HCT116 (cell line): ENCODE measurements around the gene DNAJB13. TPM values are rescaled to one million over a fixed set of nuclear protein-coding genes. Genes with fewer than 3 reads are reported as not detected.
A peak's percentile ranks its signal among the peaks of the same experiment; 100 is the strongest.

ENCODE experiments used
- ATAC-seq: fragments of 200-7000 bp; cut with Tn5 transposase; 2 replicates; pipeline ENCODE4 v1.9.1; 2020; ENCODE audit warnings: mild to moderate bottlenecking, moderate library complexity
- BruUV-seq: library from RNA; stranded (reverse); fragments of 400-500 nt; replicated peaks from 2 replicates; lab custom pipeline; 2021; lab: Mats Ljungman, UMichigan
- CTCF ChIA-PET: fragments of 300-600 bp; sonication (Branson Sonifier 250); formaldehyde crosslinking; loops from one replicate; lab custom pipeline; 2021; ENCODE audit warnings: antibody characterized with exemption; lab: Charles Lee
- POLR2A ChIA-PET: fragments of 300-600, 350-600 bp; sonication (Branson Sonifier 250); formaldehyde crosslinking; loops from one replicate; lab custom pipeline; 2021; ENCODE audit warnings: antibody characterized with exemption; lab: Charles Lee
- RAD21 ChIA-PET, 2 experiments: fragments of 300-600 bp; sonication (Branson Sonifier 250); formaldehyde crosslinking; loops; one replicate each; lab custom pipeline; 2023; ENCODE audit warnings: low total read pairs in 2 of 2; ENCODE audit not compliant: uncharacterized antibody in 2 of 2, unreplicated experiment in 2 of 2, low non-redundant PET in 1 of 2; lab: Charles Lee
- DNase-seq: peaks from one replicate; pipeline ENCODE4 v3.0.0-alpha.2; 2010; ENCODE audit warnings: low read depth, low spot score
- H2AFZ ChIP-seq: fragments of 200-600 bp; shearing (Covaris generic), sonication (generic); 2 replicates; pipeline ENCODE4 v1.6.1; 2017; ENCODE audit warnings: low read depth, mixed run types, mixed read lengths, antibody characterized with exemption, low read length; ENCODE audit not compliant: poor library complexity, severe bottlenecking
- H3K27ac ChIP-seq: 2 replicates; pipeline ENCODE4 v1.5.1; 2012; ENCODE audit warnings: low read depth, low read length
- H3K27me3 ChIP-seq: fragments of 200-600 bp; sonication (generic); 2 replicates; pipeline ENCODE4 v1.6.1; 2016; ENCODE audit warnings: mixed run types, low read length, mixed read lengths; ENCODE audit not compliant: insufficient read depth
- H3K36me3 ChIP-seq, 2 experiments: fragments of 200-500 bp in 1 of 2; fragments of 200-600 bp in 1 of 2; sonication (Bioruptor generic) in 1 of 2; sonication (generic) in 1 of 2; 2 replicates each; pipeline versions ENCODE4 v1.5.1 to v1.6.1; 2014 to 2016; ENCODE audit warnings: low read length in 2 of 2, inconsistent platforms in 1 of 2, mixed read lengths in 1 of 2, mixed run types in 1 of 2; ENCODE audit not compliant: insufficient read depth in 2 of 2, control insufficient read depth in 1 of 2
- H3K4me1 ChIP-seq, 2 experiments: fragments of 200-600 bp in 1 of 2; sonication (generic) in 1 of 2; 2 replicates each; pipeline versions ENCODE4 v1.5.1 to v1.6.1; 2012 to 2017; ENCODE audit warnings: low read length in 2 of 2, inconsistent platforms in 1 of 2, mild to moderate bottlenecking in 1 of 2, mixed read lengths in 1 of 2, mixed run types in 1 of 2, moderate library complexity in 1 of 2; ENCODE audit not compliant: insufficient read depth in 2 of 2, control insufficient read depth in 1 of 2
- H3K4me2 ChIP-seq: fragments of 200-600 bp; sonication (generic); 2 replicates; pipeline ENCODE4 v1.6.1; 2017; ENCODE audit warnings: mixed run types, low read length, mixed read lengths
- H3K4me3 ChIP-seq, 2 experiments: fragments of 200-600 bp in 1 of 2; sonication (generic) in 1 of 2; replicated peaks in 1 of 2; 2 replicates each; pipeline ENCODE4 v1.5.1; 2011 to 2016; ENCODE audit warnings: low read length in 2 of 2, control low read depth in 1 of 2, low read depth in 1 of 2, mild to moderate bottlenecking in 1 of 2, mixed read lengths in 1 of 2, mixed run types in 1 of 2
- H3K79me2 ChIP-seq: fragments of 200-600 bp; sonication (generic); 2 replicates; pipeline ENCODE4 v1.6.1; 2017; ENCODE audit warnings: mild to moderate bottlenecking, mixed run types, low read length, moderate library complexity, mixed read lengths; ENCODE audit not compliant: insufficient read depth
- H3K9ac ChIP-seq: fragments of 200-600 bp; sonication (generic); 2 replicates; pipeline ENCODE4 v1.6.1; 2016; ENCODE audit warnings: low read length, mixed read lengths
- H3K9me2 ChIP-seq: fragments of 200-600 bp; sonication (generic), shearing (Covaris generic); 2 replicates; pipeline ENCODE4 v1.6.1; 2017; ENCODE audit warnings: mixed run types, mild to moderate bottlenecking, moderate library complexity; ENCODE audit not compliant: insufficient read depth
- H3K9me3 ChIP-seq, 2 experiments: fragments of 200-500 bp in 1 of 2; fragments of 200-600 bp in 1 of 2; sonication (Bioruptor generic) in 1 of 2; sonication (generic) in 1 of 2; 2 replicates each; pipeline ENCODE4 v1.6.1; 2014 to 2017; ENCODE audit warnings: low read length in 2 of 2, mixed read lengths in 2 of 2, inconsistent platforms in 1 of 2, low read depth in 1 of 2, mild to moderate bottlenecking in 1 of 2, mixed run types in 1 of 2, moderate library complexity in 1 of 2; ENCODE audit not compliant: control insufficient read depth in 1 of 2, insufficient read depth in 1 of 2
- H4K20me1 ChIP-seq: fragments of 200-600 bp; sonication (generic), shearing (Covaris generic); 2 replicates; pipeline ENCODE4 v1.6.1; 2017; ENCODE audit warnings: mixed run types, mild to moderate bottlenecking, moderate library complexity; ENCODE audit not compliant: insufficient read depth
- CTCF ChIP-seq, 3 experiments: fragments of 200-600 bp in 1 of 3; sonication (generic) in 1 of 3; IDR thresholded peaks in 2 of 3; conservative IDR thresholded peaks in 1 of 3; 2 replicates each; pipeline ENCODE4 v1.5.1; 2012 to 2017; ENCODE audit warnings: low read depth in 2 of 3, low read length in 2 of 3, antibody characterized with exemption in 1 of 3, borderline replicate concordance in 1 of 3, control low read depth in 1 of 3, mild to moderate bottlenecking in 1 of 3, mixed read lengths in 1 of 3, mixed run types in 1 of 3, moderate library complexity in 1 of 3; ENCODE audit not compliant: insufficient read depth in 1 of 3
- EGR1 ChIP-seq: IDR thresholded peaks from 2 replicates; pipeline ENCODE4 v1.6.1; 2012; ENCODE audit warnings: low read depth
- EZH2phosphoT487 ChIP-seq: fragments of 200-600 bp; IDR thresholded peaks from 2 replicates; pipeline ENCODE4 v1.6.1; 2018; ENCODE audit warnings: antibody characterized with exemption, borderline replicate concordance
- JUND ChIP-seq: IDR thresholded peaks from 2 replicates; pipeline ENCODE4 v1.6.1; 2012
- POLR2A ChIP-seq: IDR thresholded peaks from 2 replicates; pipeline ENCODE4 v1.7.0; 2011; ENCODE audit warnings: borderline replicate concordance; ENCODE audit not compliant: insufficient read depth, insufficient read length; ENCODE audit errors: extremely low read depth
- POLR2AphosphoS5 ChIP-seq: IDR thresholded peaks from 2 replicates; pipeline ENCODE4 v1.6.1; 2011; ENCODE audit warnings: mild to moderate bottlenecking, low read depth, low read length, moderate library complexity
- SIN3A ChIP-seq: IDR thresholded peaks from 2 replicates; pipeline ENCODE4 v1.6.1; 2012; ENCODE audit warnings: low read depth
- YY1 ChIP-seq: IDR thresholded peaks from 2 replicates; pipeline ENCODE4 v1.6.1; 2011; ENCODE audit warnings: low read length, low read depth, moderate library complexity, mild to moderate bottlenecking; ENCODE audit not compliant: insufficient replicate concordance; ENCODE audit errors: extremely low read depth
- intact Hi-C: fragments of 100-400 bp; cut with micrococcal nuclease; formaldehyde crosslinking; loops from 2 replicates; pipeline ENCODE4 v1.10.0; 2022
- total RNA-seq: library from RNA; stranded (reverse); gene quantifications from one replicate; pipeline ENCODE4 v1.2.1, GENCODE V29; 2021; ENCODE audit not compliant: unreplicated experiment

The DNAJB13 gene
- total RNA-seq, 1 experiment from 2014 or later, result 0.22 TPM

GRCh38 chr11:73980001-73980961 lies 29.5 kb downstream of the DNAJB13 start:
- H3K4me3 ChIP-seq, result no peak overlapping the region
- no peaks in the 10 kb centered on the region for H3K27me3 ChIP-seq
- H3K9ac ChIP-seq, result no peak overlapping the region
- intact Hi-C loops, result loop anchor here (5.0 kb wide), 1 partner anchor 192 kb away; the partner anchor contains the start of genes C2CD3 and PPME1
- H4K20me1 ChIP-seq, result no peaks in the 10 kb centered on the region
- peaks cover 0 to 2% of the 10 kb centered on the region in 2 experiments; a peak in 1 of 4 replicates for H3K36me3 ChIP-seq
- no peaks in the 10 kb centered on the region for H3K9me3 ChIP-seq
- H3K27ac ChIP-seq, result no peak overlapping the region
- H3K9me2 ChIP-seq, result no peaks in the 10 kb centered on the region
- H3K4me2 ChIP-seq, result peak overlapping the region; percentile 19; the same call in 1 of the 2 replicates
- peaks cover 16 to 37% of the 10 kb centered on the region in 2 experiments for H3K4me1 ChIP-seq
- BruUV-seq, result no TSS peak
- ATAC-seq (no peak), DNase-seq (no peak)
- ChIA-PET CTCF (interaction anchor here (1.4 kb wide), 1 partner anchor 275 kb away, joined by 3 read pairs; no protein-coding TSS in a partner anchor), POLR2A (interaction anchor here (0.6 to 1.5 kb wide), 2 partner anchors 11 to 16 kb away, joined by 3 to 4 read pairs; no protein-coding TSS in a partner anchor), RAD21 (no interaction called here)
- no peak for TF ChIP-seq YY1
- no peak for TF ChIP-seq CTCF (IDR thresholded peaks at IDR 0.05 in 2 of 3, conservative IDR thresholded peaks at IDR 0.05 in 1 of 3; ENCODE audit: borderline replicate concordance in 1 of 3, insufficient read depth in 1 of 3, low read depth in 2 of 3, low read length in 2 of 3)
- no peak for TF ChIP-seq EZH2phosphoT487
- no peak for TF ChIP-seq POLR2A
- TF ChIP-seq EGR1, result no peak
- no peak for TF ChIP-seq JUND
- no peak for TF ChIP-seq SIN3A
- no peak for TF ChIP-seq POLR2AphosphoS5
- 0 out of 2 replicates have a peak, but pooled peaks cover 3% of the 10 kb centered on the region for H3K79me2 ChIP-seq
- H2AFZ ChIP-seq, result no peak overlapping the region
